Fibroblast of skin of left quadriceps (primary cell): Measurements from ENCODE around the gene ADGRB3.
A peak's percentile ranks its signal among the peaks of the same experiment; 100 is the strongest.
"Not testable (repeated sequence)": the region's sequence is repeated elsewhere in the genome, so short reads cannot be mapped to it uniquely, and the experiment has no call there.

ENCODE experiments used
- DNase-seq, 2 experiments: peaks; one replicate each; pipeline ENCODE4 v3.0.0-alpha.2; 2013; ENCODE audit warnings: low read depth in 2 of 2

Gene ADGRB3

DNA sequence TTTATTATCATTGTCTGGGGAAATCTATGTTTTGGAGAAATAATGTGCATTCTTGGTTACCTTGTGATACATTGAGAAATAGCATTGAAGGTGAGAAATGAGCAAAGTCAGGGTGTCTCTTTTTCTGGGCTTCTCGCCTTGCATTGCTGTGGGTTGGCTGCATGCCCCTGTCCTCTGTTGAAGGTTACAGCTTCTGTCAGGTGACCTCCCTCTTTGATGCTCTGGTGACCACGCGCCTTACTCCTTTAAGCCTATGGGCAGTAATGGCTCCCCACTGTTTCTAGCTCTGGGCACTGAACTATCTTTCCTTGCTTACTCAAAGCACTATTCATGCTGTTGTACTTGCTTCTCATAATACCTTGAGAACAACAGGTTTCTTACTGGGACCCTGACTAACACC lies 14.6 kb downstream of the ADGRB3 start:
- no peak for DNase-seq

DNA sequence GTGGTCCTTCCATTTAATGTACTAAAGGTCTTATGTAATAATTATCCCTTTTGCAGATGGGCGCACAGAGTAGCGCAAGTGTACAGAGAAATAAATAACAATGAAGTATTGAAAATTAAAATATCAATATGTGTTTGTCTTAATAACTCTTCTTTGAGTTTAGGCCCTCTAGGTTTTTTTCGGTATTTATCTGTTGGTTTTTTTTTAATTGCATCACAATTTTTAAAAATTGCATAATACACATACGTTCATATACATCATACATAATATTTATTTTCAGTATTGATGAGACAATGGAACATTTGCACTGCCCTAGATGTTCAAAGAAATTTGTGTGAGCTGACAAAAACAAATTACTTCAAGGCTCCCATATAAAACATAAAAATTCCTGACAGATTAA lies 15.1 kb downstream of the ADGRB3 start:
- no peak for DNase-seq

DNA sequence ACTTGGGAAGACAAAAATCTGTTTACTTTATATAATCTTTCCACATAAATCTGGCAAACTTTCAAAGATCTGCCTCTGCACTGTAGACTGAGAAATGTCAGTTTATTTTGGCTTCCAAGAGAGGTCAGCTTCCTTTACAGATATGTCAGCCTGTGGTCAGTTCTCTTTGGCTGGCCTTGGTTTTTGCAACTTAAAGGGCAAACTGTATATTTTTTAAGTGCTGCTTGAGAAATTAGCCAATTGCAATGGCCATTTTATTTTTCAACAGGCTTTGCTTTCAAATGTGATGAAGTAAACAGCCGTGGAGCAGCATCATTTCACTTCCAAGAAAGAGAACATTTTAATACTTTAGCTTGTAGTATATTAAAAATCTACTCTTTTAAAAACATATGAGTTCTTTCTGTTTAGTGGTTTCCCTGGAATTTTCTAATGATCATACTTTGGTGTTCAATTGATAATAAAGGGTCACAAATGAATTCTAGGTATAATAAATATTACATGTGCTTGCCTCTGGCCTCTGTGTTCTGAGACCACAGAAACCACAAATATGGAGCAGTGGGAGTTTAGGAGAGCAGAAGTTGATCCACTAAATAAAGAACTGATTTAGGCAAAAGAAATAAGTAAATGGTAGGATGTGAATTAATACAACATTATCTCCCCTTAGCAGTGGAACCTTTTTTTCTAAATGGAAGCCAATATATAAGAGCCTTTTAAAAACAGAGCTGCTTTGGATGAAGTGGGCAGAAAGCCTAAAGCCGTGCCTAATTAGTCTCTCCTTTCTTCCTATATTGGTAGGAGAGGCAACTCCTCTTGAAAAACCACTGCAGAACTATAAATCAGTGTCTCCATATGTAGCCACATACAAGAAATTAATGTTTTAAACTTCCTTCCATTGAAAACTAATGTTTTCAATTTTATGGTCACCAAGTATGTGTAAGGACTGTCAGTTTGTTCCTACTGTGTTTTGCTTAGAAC lies 16.2 kb downstream of the ADGRB3 start:
- DNase-seq, result peak; percentile 63 to 70

DNA sequence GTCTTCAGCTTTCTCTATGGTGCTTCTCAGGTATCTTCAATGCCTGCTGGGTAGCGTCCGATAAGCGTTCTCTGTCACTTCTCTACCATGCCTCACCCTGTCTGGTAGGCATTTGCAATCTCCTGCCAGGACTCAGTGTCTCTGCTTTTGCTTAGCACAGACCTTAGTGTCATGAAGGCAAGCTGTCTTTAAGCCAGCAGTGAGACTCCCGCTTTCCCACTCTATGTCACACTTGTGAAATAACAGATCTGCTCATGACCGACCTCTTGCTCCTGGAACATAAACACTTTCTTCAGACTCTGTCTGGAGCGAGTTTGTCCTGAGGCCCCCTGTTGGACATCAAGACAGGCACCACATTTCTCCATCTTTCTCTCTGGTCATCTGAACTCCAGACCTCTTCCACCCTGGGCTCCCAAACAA lies 17.0 kb downstream of the ADGRB3 start:
- no peak for DNase-seq

DNA sequence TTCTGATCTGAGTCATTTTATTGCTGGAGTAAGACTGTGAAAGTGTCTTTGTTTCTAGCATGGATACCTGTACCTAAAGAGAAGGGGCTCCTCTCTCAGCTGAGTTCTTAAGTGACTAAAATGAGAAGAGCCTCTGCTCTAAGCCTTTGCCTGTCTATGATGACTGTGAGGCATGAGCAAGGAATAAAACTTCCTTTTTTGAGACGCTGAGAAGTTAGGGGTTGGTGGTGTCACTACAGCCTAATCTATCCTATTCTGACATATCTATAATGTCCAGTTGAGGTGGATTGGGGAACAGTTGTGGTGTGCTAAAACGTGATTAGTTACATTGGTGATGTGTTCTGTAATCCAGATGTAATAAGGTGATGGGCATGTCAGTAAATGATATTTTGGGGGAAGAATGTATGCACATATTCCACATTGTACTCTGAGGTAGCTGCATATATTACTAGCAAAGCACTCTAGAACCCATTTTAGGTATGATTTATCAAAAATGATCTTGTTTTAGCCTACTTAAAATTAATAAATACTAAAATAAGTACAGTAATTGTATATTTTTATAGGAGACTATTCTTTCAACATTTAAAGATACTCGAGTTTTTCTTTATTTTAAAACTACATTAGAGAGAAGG lies 18.1 kb downstream of the ADGRB3 start:
- no peak for DNase-seq

DNA sequence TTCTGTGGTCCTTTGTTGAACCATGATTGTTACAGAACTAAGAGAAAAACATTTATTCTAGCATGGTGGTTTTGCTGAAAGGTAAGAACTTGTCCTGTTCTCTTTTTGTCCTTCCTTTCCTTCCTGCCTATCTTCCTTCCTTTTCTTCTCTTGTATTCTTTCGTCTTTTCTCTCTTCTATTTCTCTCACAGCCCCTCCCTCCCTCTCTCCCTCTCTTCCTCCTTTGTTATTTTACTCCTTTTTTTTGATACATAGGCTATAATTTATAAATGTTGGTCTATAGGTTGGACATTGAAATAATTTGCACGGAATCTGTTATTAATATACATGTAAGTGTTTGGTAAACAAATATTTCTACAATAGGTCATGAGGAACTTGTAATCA lies 18.6 kb downstream of the ADGRB3 start:
- no peak for DNase-seq

DNA sequence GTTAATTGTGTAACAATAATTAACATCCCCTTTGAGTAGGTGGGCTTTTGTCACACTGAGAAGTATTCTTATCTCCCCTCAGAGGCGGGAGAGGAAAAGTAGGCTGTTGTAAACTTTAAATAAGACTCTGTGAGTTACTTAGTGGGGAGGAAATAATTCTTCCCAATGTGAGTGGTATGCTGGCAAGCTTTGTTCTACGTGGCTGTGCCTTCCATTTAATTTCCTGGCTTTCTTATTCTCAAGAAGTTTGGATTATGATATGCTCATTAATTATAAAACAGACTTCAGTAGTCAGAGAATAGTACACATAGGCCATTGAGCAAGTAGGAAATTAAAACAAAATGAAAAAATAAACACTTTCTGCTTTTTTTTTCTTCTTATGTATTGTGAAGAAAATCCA lies 19.1 kb downstream of the ADGRB3 start:
- no peak for DNase-seq

DNA sequence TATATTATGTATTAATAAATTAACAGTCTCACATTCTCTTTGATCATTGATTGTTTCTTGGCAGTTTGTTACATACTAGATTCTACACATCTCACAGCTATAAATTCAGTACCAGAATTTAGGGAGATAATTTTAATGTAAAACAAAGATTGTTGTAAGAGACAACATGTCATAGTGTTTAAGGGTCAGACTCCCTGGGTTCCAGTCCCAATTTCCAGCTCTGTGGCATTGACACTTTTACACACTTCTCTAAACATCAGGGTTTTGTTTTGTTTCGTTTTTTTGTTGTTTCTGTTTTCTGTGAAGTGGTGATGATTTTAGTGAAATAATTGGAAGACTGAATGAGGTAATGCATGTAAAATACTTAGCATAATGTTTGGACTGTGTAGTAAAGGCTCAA lies 19.9 kb downstream of the ADGRB3 start:
- no peak for DNase-seq

DNA sequence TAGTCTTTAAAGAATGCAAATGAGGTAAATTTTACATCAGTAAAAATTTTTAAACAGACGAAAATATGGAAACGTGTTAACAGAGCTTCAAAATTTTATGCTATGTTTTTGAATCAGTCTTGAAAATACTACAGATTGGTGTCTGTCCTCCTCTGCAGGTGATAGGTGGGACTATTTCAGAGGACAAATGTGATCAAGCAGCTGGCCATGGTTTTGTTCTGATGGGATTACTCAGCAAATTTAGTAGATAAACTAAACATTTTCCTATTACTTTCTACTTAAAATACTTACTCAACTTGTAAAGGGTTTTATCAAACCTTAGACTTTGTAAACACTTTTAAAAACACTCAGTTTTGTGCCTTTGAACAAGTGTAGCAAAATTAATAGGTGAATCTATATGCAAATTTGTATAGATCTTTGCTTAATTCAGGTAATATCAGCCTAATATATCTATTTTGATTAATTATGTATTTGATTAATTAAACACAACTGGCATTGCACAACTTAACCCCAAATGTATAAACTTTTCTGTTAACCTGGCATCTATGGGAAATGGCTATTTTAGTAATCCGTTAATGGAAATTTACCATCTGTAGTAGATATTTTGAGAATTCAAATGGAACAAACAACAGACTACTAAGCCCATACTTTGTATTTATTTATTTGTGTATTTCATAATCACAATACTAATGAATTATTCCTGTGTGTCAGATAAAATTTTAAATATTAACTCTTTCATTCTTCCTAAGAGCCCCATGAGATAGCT lies 22.5 kb downstream of the ADGRB3 start:
- DNase-seq, result no peak

DNA sequence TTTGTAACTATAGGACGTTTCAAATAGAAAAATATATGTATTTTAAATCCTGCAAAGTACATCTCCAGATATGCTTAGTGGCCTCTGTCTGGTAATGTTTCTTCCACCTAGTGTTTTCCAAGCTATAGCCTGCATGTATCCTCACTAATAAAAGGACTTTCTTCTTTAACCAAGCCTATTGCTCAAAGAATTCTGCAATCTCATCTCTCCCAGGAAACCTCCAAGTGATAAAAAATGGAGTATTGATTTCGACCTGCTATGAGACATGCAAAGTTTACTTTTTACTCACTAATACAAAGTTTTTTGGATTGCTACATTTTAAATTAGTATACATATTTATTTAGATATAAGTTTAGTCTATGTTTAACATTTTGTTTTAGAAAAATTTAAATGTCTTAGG lies 23.3 kb downstream of the ADGRB3 start:
- DNase-seq, result no peak

DNA sequence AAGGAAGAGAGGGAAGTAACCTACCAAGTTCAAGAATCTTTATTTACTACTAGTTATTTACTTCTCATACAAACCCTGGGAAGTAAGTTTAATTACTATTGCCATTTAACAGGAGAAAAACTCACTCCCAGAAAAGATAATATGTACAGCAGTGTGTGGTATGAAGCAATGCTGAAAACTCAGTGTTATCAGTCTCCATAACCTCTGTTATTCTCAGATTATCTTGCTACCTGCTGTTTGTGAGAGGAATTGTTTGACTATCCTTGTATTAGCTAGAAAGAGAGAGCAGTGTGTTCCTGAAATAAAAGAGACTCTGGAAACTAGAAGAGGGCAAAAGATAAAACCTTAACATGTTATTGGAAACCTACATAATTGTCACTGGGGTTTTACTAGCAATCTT lies 38.2 kb downstream of the ADGRB3 start:
- no peak for DNase-seq

DNA sequence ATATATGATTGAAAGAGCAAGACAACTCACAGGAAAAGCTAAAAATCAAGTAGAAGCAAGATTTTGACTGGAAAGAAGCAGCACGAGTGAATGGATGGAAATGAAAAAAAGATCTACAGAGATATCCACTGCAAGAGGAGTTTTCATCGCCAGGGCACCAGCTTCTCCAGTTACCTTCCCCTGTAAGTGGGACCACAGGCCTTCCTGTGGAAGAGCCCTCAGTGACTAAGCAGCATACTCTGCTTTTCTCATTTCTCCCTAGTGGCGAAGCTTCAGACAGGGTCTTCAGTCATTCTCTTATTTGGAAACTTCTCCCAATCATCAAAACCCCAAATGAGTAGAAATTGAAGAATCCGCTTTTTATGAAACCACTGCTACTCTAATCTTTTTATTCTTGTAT lies 40.5 kb downstream of the ADGRB3 start:
- DNase-seq, result no peak

DNA sequence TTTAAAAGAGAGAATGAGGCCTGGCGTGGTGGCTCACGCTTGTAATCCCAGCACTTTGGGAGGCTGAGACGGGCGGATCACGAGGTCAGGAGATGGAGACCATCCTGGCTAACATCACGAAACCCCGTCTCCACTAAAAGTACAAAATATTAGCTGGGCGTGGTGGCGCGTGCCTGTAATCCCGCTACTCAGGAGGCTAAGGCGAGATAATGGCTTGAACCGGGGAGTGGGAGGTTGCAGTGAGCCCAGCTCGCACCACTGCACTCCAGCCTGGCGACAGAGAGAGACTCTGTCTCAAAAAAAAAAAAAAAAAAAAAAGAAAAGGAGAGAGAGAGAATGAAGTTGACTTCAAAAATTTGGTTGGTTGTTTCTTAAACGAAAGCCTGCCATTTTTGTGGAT lies 41.0 kb downstream of the ADGRB3 start:
- not testable (repeated sequence) for DNase-seq

DNA sequence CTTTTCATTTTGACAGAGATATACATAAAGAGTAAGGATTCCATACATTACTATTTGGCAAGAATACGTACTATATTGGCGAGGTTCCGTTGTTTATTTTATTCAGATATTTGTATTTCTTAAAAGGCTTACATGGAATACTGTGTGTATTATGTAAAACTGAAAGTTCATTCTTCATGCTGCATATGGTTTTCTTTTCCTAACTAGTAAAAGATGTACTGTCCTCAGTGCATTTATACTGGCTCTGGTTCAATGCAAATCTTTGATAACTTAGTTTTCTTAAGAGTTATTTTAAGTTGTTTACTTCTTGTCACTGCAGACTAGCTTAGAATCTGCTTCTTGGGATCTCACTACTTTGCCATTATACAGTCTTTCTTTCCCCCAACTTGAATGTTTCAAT lies 42.0 kb downstream of the ADGRB3 start:
- DNase-seq, result no peak

DNA sequence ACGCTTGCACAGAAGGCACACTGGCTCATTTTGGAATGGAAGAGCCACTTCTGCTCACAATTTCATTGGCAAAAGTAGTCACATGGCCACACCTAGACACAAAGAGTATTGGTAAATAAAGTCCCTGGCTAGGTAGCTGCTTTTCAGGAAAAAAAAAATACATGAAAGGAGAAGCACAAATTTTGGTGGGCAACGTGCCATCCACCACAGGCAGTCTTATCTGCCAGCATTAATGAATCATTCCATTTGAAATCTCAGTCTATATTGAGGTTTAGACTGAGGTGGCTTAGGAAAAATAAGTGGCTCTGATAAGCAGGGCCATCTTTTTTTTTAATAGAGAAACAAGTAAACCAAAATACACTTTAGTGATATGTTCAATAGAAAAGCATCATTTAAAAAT lies 44.3 kb downstream of the ADGRB3 start:
- DNase-seq, result no peak

DNA sequence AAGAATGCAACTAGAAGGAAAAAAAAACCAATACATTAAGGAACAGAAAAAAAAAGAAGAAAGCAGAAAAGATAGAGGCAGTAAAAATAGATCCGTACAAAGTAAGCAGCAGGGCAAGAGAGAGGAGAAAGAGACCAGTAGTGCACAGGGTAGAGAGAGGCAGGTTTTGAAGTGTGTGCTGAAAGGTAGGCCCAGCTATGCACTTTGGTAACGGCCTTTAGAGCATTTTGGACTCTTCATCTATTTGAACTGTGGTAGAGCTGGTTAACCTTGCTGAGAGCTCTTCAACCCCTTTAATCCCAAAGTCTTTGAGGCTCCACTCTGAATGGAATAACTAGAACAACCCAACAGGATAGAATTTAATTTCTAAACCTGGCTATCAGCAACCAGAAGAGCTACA lies 45.2 kb downstream of the ADGRB3 start:
- no peak for DNase-seq

DNA sequence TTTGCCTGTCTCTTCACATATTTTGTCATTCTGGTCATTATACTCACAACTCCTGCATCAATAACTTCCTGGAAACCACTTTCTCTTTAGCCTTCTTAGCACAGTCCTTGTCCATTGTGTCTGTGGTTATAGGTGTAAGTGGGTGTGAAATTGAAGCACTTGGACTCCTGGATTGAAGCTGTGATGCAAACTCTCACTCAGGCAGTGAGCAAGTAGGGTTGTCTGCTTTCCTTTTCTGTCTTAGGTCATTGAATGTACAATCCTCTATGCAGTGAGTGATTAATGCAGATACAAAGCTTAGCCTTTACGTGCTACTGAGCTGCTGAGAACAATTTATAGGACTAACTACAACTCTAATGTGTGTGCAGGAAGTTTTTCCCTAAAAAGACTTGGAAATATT lies 54.8 kb downstream of the ADGRB3 start:
- no peak for DNase-seq

DNA sequence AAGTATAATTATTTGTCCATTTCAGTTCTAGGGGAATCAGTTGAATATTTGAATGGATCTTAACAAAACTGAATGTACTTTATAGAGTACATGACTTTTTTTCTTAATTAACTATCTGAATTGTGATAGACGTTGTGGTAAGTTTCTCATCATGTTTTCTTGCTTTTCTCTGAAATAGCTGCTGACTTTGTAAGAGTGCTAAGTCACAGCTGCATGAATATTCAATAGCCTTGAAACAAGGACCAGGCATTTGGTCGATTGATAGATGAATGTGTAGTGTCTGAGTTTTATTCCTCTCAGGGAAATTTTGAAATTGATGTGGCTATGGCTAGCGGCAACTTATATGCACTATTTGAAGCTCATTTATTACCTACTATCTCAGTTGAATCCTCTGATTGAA lies 56.0 kb downstream of the ADGRB3 start:
- DNase-seq, result no peak

DNA sequence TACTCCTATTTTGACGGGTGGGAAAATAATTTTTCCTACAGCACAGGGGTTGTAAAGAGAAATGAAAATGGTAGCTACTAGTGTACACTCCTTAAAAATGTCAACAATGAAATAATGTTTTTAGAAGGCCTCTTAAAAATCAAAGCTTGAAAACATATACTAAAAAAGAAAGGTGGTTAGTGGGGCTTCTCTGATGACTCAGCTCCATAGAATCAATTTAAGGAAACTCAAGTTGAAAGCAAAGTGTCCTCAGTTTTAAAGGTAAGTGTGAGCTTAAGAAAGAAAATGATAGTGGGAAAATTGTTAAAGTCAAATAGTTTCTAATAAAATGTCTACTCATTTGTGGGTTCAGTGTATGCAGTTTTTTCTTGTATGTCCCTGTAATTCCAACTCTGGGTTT lies 58.2 kb downstream of the ADGRB3 start:
- DNase-seq, result no peak

DNA sequence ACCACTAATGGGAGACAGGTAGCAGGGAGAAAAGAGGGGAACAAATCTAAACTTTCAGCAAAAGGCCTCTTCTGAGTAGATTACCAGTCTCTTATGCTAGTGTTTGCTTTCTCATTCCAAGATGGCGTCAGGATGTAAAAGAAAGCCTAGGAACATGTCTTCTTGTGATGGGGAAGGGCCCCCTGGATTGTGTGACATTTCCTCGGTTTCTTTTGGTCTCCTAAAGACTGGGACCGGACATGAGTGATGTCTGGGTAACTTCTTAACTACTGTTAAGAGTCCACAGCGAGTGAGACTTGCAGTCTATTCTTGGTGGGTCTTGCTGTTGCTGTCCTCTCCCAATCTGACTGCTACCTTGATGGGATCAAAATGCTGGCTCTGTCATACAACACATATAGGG lies 60.3 kb downstream of the ADGRB3 start:
- no peak for DNase-seq

DNA sequence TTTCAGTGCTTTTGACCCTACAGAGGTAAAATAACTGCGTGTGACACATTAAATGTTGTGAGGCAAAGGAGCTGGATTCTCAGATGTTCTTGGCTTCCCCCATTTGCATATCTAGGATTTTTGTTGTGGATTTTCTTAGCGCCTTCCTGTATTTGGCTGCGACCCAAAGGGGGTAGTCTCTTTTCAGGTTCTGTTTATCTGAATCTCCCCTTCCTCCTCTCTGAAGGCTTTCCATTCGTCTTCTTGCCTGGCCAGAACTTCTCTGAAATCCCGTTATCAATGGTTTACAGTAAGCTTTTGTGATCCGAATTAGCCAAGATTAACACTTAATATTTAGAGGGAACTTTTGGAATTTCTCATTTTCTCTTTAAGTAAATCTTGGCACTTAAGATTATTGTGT lies 60.8 kb downstream of the ADGRB3 start:
- no peak for DNase-seq

DNA sequence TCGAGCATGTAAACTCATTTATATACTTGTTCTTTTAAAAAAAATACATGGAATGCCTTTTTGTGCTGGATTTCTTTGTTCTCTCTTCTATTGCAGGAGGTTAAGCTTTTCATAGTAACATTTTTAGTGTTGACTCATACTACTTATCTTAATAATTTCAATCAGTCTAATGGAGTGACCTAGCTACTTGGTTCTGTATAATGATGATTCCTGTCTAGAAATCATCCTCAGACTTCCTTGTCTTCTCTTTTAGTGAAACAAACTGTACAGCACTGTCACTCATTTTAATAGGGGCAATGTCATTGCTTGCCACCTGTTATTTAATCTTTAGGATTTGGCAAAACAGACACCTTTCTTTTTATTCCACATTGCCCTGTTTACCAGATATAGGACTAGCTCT lies 62.3 kb downstream of the ADGRB3 start:
- DNase-seq, result no peak

DNA sequence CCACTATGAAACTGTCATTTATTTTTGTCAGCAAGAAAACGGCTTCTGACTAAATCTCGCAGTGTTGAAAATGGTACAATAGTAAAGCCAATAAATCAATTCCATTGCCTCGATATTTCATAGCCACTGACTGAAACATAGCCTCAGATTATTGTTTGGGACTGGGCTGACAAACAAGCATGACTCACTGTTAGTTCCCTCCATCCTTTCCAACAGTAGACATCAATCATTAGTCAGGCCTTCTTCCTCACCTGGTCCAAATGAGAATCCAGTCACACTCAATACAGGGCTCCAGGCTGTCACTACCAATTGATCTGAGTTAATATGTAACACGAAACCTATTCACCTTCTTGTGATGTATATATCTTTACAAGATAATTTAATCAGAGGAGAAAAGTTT lies 66.1 kb downstream of the ADGRB3 start:
- no peak for DNase-seq
